GM19238 (cell line): Measurements from ENCODE around the gene SSH2.

Experiments used
- DNase-seq: peaks from one replicate; pipeline ENCODE4 v3.0.0; 2011; ENCODE audit warnings: low spot score; ENCODE audit not compliant: insufficient read length

SSH2 gene

DNA sequence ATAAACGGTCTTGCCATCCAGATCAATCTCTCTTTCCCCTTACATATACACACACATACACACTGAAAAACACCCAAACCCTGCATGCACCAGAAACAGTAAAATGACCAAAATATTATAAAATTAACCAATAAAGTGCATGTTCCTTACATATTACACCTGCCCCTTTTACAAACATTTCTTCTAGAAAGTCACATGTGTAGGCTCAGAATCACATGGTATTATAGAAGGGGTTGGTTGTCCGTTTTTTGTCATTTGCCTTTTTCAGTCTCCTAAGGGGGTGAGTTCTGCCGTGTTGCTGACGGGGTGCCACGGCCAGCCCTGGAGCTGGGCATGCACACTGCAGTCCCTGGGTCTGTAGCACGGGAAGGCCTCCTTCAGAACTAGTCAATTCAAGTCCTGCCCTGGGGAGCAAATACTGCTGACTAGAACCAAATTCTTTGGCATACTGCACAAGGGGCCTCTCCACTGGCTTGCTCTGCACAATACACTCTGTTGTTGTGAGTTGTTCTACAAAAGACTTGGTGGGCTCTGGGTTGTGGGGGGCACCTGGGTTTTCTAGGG lies 299.3 kb downstream of the SSH2 start:
- no peak for DNase-seq

DNA sequence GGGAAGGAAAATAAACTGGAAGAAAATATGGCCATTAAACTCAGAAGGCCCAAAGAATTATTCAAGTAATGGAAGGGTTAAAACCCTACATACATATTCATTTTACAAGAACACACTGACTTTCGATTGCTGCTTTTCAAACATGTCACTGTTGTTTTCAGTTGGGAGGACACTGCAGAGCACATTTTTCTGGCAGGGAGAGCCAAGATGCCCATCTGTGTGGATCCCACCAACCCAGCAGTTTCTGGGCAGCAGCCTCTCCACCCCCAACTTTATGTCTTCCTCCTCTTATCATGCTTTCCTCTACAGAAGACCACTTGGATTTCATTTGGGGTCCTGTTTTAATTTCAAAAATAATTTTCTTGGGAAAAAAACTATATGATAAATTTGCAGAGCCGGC lies 300.2 kb downstream of the SSH2 start:
- no peak for DNase-seq

DNA sequence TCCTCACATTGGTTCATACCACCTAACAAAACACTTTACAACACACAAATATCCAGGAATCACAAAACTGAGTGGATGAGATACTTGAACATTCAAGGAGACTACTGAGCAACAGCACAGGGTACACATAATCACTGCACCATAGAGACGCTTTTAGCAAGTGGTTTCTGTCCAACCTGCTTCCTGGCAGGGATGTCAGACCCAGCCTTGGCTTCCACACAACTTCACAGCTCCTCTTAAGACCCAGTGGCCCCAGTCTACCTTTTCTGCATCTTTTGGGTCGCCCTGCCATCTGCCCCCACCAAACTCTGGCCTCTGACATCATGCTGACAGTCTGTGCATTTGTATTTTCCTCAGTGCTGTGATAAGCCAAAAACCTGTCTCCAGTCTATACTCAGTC lies 301.4 kb downstream of the SSH2 start:
- DNase-seq: no peak

DNA sequence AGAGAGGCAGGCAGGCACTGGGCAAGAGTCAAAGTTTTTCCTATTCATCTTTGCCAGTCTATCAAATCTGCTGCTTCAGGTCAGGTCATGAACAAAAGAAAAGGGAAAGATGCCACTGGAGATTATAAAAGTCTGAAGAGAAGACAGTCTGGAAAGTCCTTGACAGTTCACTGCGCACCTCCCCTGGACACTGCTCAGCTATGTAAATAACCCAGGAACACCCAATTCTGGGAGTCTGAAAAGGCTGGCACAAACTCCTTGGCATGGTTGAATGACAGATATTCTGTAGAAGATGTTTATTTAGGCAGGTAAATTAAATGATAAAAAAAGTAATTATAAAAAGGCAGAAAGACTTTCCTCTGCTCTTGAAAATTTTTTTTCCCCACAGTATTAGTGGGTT lies 302.1 kb downstream of the SSH2 start:
- no peak for DNase-seq

GRCh38 chr17:29625037-29625750 lies 304.8 kb downstream of the SSH2 start:
- DNase-seq: no peak

DNA sequence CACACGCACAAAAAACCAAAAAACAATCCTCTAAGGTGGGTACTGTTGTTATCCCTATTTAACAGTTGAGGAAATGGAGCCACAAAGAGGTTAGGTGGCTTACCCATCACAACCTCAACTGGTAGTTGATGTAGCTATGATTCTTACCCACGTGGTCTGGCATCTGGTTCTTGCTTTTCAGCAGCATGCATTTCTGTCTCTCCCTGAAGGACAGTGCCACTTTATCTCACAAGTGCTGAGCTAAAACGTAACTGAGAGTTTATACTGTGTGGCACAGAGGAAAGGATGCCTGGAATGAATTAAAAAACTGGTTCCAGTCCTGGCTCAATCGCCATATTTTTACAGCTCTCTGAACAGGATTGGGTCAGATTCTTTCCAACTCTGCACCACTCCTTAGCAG lies 305.4 kb downstream of the SSH2 start:
- DNase-seq: no peak

- DNase-seq: no peak
Measured at GRCh38 chr17:29623283-29623647, 306.8 kb downstream of the SSH2 start.

- DNase-seq: peak; percentile 65
Measured at GRCh38 chr17:29622337-29623282, 307.4 kb downstream of the SSH2 start, which contains the start of gene CORO6. TSS of gene CORO6 (minus strand) at chr17:29622912. CDS start at chr17:29621421, 1,491 bp downstream.

DNA sequence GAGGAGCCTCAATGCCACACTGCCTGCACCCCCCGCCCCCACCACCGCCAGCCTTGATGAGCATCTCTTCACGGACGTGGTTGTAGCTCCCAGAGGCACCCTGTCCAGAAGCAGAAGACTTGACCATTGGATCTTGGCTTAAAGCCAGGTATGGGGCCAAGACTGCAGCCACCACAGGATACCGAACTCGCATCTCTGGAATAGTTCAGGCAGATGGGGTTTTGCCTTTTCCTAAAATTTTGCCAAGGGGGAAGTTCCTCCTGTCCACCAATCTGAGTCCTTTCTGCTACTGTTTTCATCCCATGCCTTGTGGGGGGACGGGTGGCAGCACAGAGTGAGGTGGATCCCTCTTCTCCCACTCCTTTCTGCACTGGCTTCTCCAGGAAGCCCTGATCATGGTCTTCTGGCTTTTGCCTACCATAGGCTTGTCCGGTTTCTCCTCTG lies 308.3 kb downstream of the SSH2 start:
- no peak for DNase-seq

- no peak for DNase-seq
Measured at GRCh38 chr17:29620779-29621500, 309.1 kb downstream of the SSH2 start.

GRCh38 chr17:29620271-29620670 lies 309.8 kb downstream of the SSH2 start:
- no peak for DNase-seq

- no peak for DNase-seq
Measured at GRCh38 chr17:29619251-29619650, 310.8 kb downstream of the SSH2 start.

GRCh38 chr17:29618272-29619065 lies 311.6 kb downstream of the SSH2 start:
- no peak for DNase-seq

- DNase-seq: no peak
Measured at GRCh38 chr17:29617481-29618271, 312.4 kb downstream of the SSH2 start.

GRCh38 chr17:29617125-29617480 lies 312.9 kb downstream of the SSH2 start:
- peak; percentile 87 for DNase-seq

GRCh38 chr17:29616300-29617048 lies 313.6 kb downstream of the SSH2 start:
- no peak for DNase-seq

DNA sequence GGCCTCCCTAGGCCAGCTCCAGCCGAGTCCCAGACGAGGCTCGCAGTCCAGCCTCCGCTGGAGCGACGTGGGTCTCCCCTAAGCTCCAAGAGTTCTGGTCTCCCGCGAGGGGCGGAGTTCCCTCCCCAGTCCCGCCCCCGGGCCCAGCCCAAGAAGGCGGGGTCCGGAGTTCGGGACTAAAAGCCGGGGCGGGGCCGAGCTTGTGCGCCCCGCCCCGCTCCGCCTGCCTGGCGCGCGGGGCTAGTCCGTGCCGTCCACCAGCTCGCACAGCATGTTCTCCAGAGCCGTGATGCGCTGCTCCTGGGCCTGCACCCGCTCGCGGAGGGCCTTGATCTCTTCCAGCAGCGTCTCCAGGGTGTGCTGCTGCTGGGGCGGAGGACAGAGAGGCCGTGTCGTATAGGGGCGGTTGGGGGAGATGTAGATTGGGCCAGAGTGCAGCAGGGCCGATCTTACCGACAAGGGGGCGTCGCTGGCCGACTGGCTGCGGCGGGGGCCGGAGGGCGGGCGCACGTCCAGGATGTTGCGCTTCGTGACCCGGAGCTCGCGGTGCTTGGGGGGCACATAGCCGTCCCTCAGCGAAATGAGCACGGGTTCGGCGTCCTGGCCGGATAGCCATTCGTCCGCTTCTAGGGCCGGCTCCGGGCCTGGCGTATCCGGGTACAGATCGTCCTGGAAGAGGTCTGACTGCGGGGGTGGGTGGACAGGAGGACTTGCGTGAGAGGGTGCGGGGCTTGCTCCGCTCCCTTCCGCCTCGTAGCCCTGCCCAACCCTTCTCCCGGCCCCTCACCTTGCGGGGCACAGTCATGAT lies 314.3 kb downstream of the SSH2 start:
- peak; percentile 89 for DNase-seq

DNA sequence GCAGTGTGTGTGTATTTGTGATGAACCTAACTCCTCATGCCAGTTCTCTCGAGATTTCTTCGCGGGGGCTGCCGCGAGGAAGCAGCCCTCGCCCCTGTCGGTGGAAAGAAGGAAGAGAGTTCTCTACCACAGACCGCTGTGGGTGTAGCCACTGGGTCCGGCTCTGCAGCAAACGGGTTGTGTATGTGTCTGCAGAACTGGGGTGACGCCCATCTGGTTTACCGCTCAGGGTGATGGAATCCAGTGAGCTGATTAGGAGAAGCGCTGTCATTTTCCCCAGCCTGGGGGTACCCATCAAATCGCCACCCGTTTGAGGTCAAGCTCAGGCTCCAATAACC lies 315.0 kb downstream of the SSH2 start:
- no peak for DNase-seq
